GM13976 (cell line): Measurements from ENCODE around the gene MAB21L3.

Experiments
- DNase-seq: peaks from one replicate; pipeline ENCODE4 v3.0.0; 2012; ENCODE audit warnings: low spot score
- CTCF ChIP-seq: IDR thresholded peaks from 2 replicates; pipeline ENCODE4 v1.5.1; 2012; ENCODE audit warnings: borderline replicate concordance, mild to moderate bottlenecking; ENCODE audit not compliant: insufficient read depth; ENCODE audit errors: extremely low read depth, missing control alignments, control extremely low read depth
- in situ Hi-C: fragments of 300-500 bp; cut with MboI; formaldehyde crosslinking; loops from one replicate; pipeline ENCODE4 v1.12.0; 2022; ENCODE audit warnings: low sequenced_read_pairs, mixed read lengths, inconsistent platforms; ENCODE audit not compliant: unreplicated experiment

Gene MAB21L3

GRCh38 chr1:116165572-116165971 is 54.4 kb downstream of the MAB21L3 start:
- TF ChIP-seq CTCF: no peak
- in situ Hi-C loops: no loop called here
- DNase-seq: no peak

GRCh38 chr1:116166011-116166571 is 54.9 kb downstream of the MAB21L3 start:
- DNase-seq: no peak
- in situ Hi-C loops: no loop called here
- TF ChIP-seq CTCF: no peak

- in situ Hi-C loops: no loop called here
- DNase-seq: no peak
- no peak for TF ChIP-seq CTCF
Measured at GRCh38 chr1:116166655-116167054, 55.5 kb downstream of the MAB21L3 start.

DNA sequence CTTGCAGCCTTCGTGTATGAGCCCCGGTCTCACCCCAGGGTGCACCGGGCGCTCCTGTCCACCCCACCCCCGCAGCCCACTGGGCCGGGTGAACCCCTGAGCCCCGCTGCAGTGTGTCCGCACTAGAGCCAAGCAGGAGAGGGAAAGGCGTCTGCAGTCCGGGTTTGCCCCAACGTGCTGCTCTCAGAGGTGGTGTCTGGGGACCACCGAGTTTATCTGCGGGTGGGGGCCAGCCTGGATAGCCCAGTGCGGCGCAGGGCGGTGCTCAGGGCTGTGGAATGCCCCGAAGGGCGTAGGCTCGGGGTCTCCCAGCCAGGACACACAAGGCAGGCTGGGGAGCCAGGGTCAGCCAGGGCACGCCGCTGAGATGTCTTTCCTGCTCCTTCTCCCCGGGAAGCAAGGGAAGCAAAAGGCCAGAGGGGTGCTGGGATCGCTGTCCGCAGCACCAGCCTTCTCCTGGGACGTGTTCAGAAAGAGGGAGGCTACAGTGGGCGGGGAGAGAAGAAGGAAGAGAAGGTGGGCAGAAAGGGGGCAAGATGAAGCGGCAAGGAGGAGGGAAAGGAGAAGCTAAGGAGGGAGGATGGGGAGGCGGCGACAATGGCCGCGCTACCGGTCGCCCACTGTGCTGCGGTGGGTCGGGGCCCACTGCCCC is 56.6 kb downstream of the MAB21L3 start:
- TF ChIP-seq CTCF: no peak
- in situ Hi-C loops: no loop called here
- peak; percentile 40 for DNase-seq

DNA sequence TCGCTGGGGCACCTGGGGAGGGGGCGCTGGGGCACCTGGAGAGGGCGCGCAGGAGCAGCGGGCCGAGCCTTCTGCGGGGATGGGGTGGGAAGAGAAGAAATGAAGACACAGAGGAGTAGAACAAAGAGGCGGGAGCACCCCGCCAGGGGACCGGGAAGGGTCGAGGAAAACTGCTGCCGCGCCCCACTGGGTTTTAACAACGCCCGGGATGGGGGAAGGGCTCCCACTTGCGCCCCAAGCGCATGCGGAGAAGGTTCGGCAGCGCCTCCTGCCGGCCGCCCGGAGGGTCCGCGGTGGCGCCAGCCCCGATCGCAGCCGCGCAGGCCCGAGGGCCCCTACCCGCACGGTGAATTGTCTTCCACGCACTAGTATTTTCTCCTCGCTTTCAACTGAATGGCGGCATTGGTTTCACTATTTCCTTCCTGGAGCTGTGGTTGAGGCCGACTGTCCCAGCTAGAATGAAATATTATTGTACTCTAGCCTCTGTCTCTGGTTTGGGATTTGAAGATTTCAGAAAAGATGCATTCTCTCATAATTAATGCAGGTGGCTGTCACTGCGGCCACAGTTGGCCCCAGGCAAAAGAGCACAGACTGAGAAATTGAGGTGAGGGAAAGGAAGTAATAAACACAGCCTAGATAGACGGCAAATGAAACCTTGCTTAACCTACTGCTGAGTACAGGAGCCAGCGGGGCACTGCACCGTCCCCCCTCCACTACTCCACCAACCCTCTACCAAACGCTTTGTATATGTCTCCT is 57.3 kb downstream of the MAB21L3 start:
- in situ Hi-C loops: no loop called here
- DNase-seq: peak; percentile 89
- TF ChIP-seq CTCF: peak; percentile 98

- DNase-seq: no peak
- TF ChIP-seq CTCF: no peak
- in situ Hi-C loops: no loop called here
Measured at GRCh38 chr1:116169898-116170297, 58.7 kb downstream of the MAB21L3 start.
